ENCODE data around the gene RPAIN. TPM values are rescaled to one million over a fixed set of nuclear protein-coding genes. Genes with fewer than 3 reads are reported as not detected.

Gene RPAIN
- total RNA-seq, 8 experiments from 2014 or later, result 54.7 to 126 (median 99.1) TPM

- Histone ChIP-seq H3K27ac (no peak overlapping the region), H3K4me1 (replicated peaks in 1 of 2) (peaks cover 0 to under 1% of the 10 kb centered on the region in 2 donors), H3K4me3 (no peak overlapping the region)
- in situ Hi-C loops (cut with MboI; ENCODE audit: low pct_unique_long_range_greater_than_20kb in 2 of 9, low sequenced_read_pairs in 9 of 9, unreplicated experiment in 9 of 9), result no loop called here
- WGBS, 10 experiments, result 68 to 100% (median 94%) methylated on average over 2 to 3 of the region's 3 CpGs
- no peak for ATAC-seq (replicated peaks in 6 of 8)
Observed at GRCh38 chr17:5472511-5472910, 52.5 kb downstream of the RPAIN start.

- 60 to 100% (median 100%) methylated on average over 1 to 2 of the region's 2 CpGs; no CpG with 5 or more reads in 2 of the 10 experiments for WGBS, 10 experiments
- in situ Hi-C loops (cut with MboI; ENCODE audit: low pct_unique_long_range_greater_than_20kb in 2 of 9, low sequenced_read_pairs in 9 of 9, unreplicated experiment in 9 of 9), result no loop called here
- Histone ChIP-seq H3K4me1 (replicated peaks in 1 of 2) (no peaks in the 10 kb centered on the region), H3K27ac (no peak overlapping the region), H3K4me3 (no peak overlapping the region)
- no peak for ATAC-seq (replicated peaks in 6 of 8)
Observed at GRCh38 chr17:5473906-5474305, 53.9 kb downstream of the RPAIN start.

- Histone ChIP-seq H3K4me3 (no peak overlapping the region), H3K27ac (no peak overlapping the region), H3K4me1 (replicated peaks in 1 of 2) (no peaks in the 10 kb centered on the region)
- ATAC-seq (replicated peaks in 6 of 8), result peak in 3 of 8 experiments; percentile 50 to 92 (median 53)
- in situ Hi-C loops (cut with MboI; ENCODE audit: low pct_unique_long_range_greater_than_20kb in 2 of 9, low sequenced_read_pairs in 9 of 9, unreplicated experiment in 9 of 9), result no loop called here
- WGBS, 10 experiments, result 80 to 100% (median 100%) methylated on average over 1 to 3 of the region's 4 CpGs
Observed at GRCh38 chr17:5478992-5479391, 59.0 kb downstream of the RPAIN start.

DNA sequence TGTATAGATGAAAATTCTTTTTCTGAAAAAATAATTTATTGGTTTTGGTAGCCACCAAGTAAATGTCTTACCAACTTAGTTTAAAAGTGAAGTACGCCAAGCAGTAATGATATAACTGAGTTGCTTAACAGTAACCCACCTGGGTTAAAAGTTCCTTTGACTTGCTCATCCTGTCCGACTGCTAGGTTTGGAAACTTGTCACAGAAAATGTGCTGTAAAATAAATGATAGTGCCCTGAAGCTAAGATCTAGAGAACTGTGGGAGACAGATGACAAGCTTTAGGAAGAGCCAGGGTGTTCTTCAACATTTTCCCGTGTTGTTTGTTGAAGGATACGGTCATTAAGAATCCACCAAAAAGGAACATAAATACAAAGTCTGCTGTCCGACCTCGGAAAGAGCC is 61.0 kb downstream of the RPAIN start:
- peaks cover 5 to 9% of the 10 kb centered on the region in 2 donors for H3K4me1 ChIP-seq (replicated peaks in 1 of 2)
- in situ Hi-C loops (cut with MboI; ENCODE audit: low pct_unique_long_range_greater_than_20kb in 2 of 9, low sequenced_read_pairs in 9 of 9, unreplicated experiment in 9 of 9), result no loop called here
- no peak overlapping the region for H3K27ac ChIP-seq
- H3K4me3 ChIP-seq, result no peak overlapping the region
- 88 to 100% (median 98%) methylated on average over 2 to 6 of the region's 6 CpGs for WGBS, 10 experiments
- ATAC-seq (replicated peaks in 6 of 8), result no peak

DNA sequence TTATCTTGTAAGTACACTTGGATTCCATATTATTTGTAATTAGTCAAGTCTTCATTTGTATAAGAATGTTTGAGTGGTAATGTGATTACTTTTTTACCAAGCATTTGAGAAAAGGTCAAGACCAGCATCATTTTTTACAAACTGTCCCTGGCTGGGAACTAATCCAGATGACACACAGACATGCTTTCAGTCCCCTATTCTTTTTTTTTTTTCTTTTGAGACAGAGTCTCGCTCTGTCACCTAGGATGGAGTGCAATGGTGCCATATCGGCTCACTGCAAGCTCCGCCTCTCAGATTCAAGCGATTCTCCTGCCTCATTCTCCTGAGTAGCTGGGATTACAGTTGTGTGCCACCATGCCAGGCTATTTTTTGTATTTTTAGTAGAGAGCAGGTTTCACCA is 61.5 kb downstream of the RPAIN start:
- H3K4me1 ChIP-seq (replicated peaks in 1 of 2), result peaks cover 5 to 9% of the 10 kb centered on the region in 2 donors
- WGBS, 10 experiments, result 77 to 100% (median 99%) methylated on average over 1 to 4 of the region's 4 CpGs; no CpG with 5 or more reads in 2 of the 10 experiments
- in situ Hi-C loops (cut with MboI; ENCODE audit: low pct_unique_long_range_greater_than_20kb in 2 of 9, low sequenced_read_pairs in 9 of 9, unreplicated experiment in 9 of 9), result no loop called here

More for the DNA sequence above, 61.5 kb downstream of the RPAIN start:
- no peak overlapping the region for H3K4me3 ChIP-seq
- no peak for ATAC-seq (replicated peaks in 6 of 8)
- H3K27ac ChIP-seq, result no peak overlapping the region

Other genes starting within 250 kb of the RPAIN start
- gene ZNF594, start 228.3 kb upstream of the RPAIN start, total RNA-seq, result 10 to 100 TPM in 7 of 8 experiments, 1 to 10 TPM in 1; 9.5 to 18.9 (median 14.0) TPM
- 1 to 10 TPM in 1 of 8 experiments, under 1 TPM in 6, not detected in 1; 0.21 to 1.2 (median 0.43) TPM for gene SCIMP, start 185.3 kb upstream of the RPAIN start, total RNA-seq
- 10 to 100 TPM; 38.5 to 65.4 (median 47.4) TPM for gene RABEP1, start 137.9 kb upstream of the RPAIN start, total RNA-seq
- gene NUP88, start 520 bp upstream of the RPAIN start, total RNA-seq, result 100 to 1,000 TPM in 2 of 8 experiments, 10 to 100 TPM in 6; 42.0 to 146 (median 64.9) TPM
- 100 to 1,000 TPM in 6 of 8 experiments, 10 to 100 TPM in 2; 92.1 to 408 (median 133) TPM for gene C1QBP, start 19.0 kb downstream of the RPAIN start, total RNA-seq
- 10 to 100 TPM in 4 of 8 experiments, 1 to 10 TPM in 4; 6.6 to 34.9 (median 11.9) TPM for gene DHX33, start 48.8 kb downstream of the RPAIN start, total RNA-seq
- gene DERL2, start 66.0 kb downstream of the RPAIN start, total RNA-seq, result 10 to 100 TPM; 30.1 to 54.8 (median 40.2) TPM
- 10 to 100 TPM; 19.6 to 25.5 (median 21.1) TPM for gene MIS12, start 66.4 kb downstream of the RPAIN start, total RNA-seq
- 100 to 1,000 TPM in 1 of 8 experiments, 10 to 100 TPM in 6, 1 to 10 TPM in 1; 8.4 to 993 (median 67.8) TPM for gene NLRP1, start 164.3 kb downstream of the RPAIN start, total RNA-seq